NB4 (cell line): ENCODE data around the gene NT5DC3.

ENCODE experiments used
- DNase-seq: peaks from one replicate; pipeline ENCODE4 v3.0.0; 2010; ENCODE audit warnings: low read depth
- H3K4me3 ChIP-seq: one replicate; pipeline ENCODE4 v1.5.1; 2011; ENCODE audit warnings: mild to moderate bottlenecking, low read depth, low read length, moderate library complexity
- CTCF ChIP-seq: IDR thresholded peaks from one replicate; pipeline ENCODE4 v1.5.1; 2012; ENCODE audit warnings: low read depth, low read length
- MAX ChIP-seq: IDR thresholded peaks from 2 replicates; pipeline ENCODE4 v1.6.1; 2011; ENCODE audit warnings: low read depth, low read length
- MYC ChIP-seq: IDR thresholded peaks from 2 replicates; pipeline ENCODE4 v1.6.1; 2011; ENCODE audit warnings: low read depth, low read length
- POLR2A ChIP-seq: IDR thresholded peaks from 2 replicates; pipeline ENCODE4 v1.6.1; 2011; ENCODE audit warnings: mild to moderate bottlenecking; ENCODE audit not compliant: insufficient read length; ENCODE audit errors: extremely low read depth

NT5DC3 gene

GRCh38 chr12:103840876-103841689 is at the start of gene NT5DC3:
TSS of gene NT5DC3 (minus strand) at chr12:103841234. CDS start at chr12:103841156, 78 bp downstream.
- peak within 1 kb of the TSS; percentile 81 for H3K4me3 ChIP-seq
- peak; percentile 93 for DNase-seq
- peak; percentile 98 for TF ChIP-seq MAX
- TF ChIP-seq CTCF = no peak
- peak; percentile 94 for TF ChIP-seq MYC
- peak; percentile 90 for TF ChIP-seq POLR2A

GRCh38 chr12:103887738-103888137 is 46.7 kb upstream of the NT5DC3 start:
- H3K4me3 ChIP-seq = no peak overlapping the region
- TF ChIP-seq CTCF = no peak
- no peak for TF ChIP-seq MYC
- no peak for TF ChIP-seq POLR2A
- no peak for TF ChIP-seq MAX
- no peak for DNase-seq

GRCh38 chr12:103886195-103886797 is 45.3 kb upstream of the NT5DC3 start:
- TF ChIP-seq CTCF (no peak), MYC (no peak), MAX (no peak), POLR2A (no peak)
- no peak for DNase-seq
- no peak overlapping the region for H3K4me3 ChIP-seq

GRCh38 chr12:103884316-103884715 is 43.3 kb upstream of the NT5DC3 start:
- H3K4me3 ChIP-seq = no peak overlapping the region
- DNase-seq = peak; percentile 75
- TF ChIP-seq CTCF (peak; percentile 50), POLR2A (no peak), MYC (no peak; the same call in 1 of the 2 replicates)

GRCh38 chr12:103883908-103884307 is 42.9 kb upstream of the NT5DC3 start:
- H3K4me3 ChIP-seq = no peak overlapping the region
- DNase-seq = no peak
- no peak for TF ChIP-seq POLR2A
- TF ChIP-seq CTCF = no peak
- TF ChIP-seq MAX = no peak
- no peak for TF ChIP-seq MYC
